ENCODE measurements around the gene GNA14. TPM values are rescaled to one million over a fixed set of nuclear protein-coding genes. Genes with fewer than 3 reads are reported as not detected.

GNA14 gene
- total RNA-seq, 1 experiment from 2014 or later: 0.15 TPM

- CTCF ChIA-PET: no interaction called here
- Histone ChIP-seq H3K27ac (ENCODE audit: low read length) (no peak overlapping the region), H3K4me1 (ENCODE audit: control insufficient read depth, insufficient read depth, low read length) (no peaks in the 10 kb centered on the region), H3K4me3 (ENCODE audit: low read depth in 2 of 2, low read length in 2 of 2) (no peak overlapping the region), H3K36me3 (ENCODE audit: control insufficient read depth, insufficient read depth, low read length) (no peaks in the 10 kb centered on the region), H3K9me3 (ENCODE audit: control insufficient read depth, insufficient read depth, low read depth, low read length) (no peaks in the 10 kb centered on the region), H3K27me3 (ENCODE audit: control insufficient read depth, insufficient read depth, low read length) (no peaks in the 10 kb centered on the region)
- in situ Hi-C loops (cut with HindIII; ENCODE audit: low pct_unique_long_range_greater_than_20kb, low sequenced_read_pairs): no loop called here
- no TSS peak for BruUV-seq (replicated peaks)
- no peak for TF ChIP-seq SIN3A (IDR thresholded peaks at IDR 0.05; ENCODE audit: borderline replicate concordance, insufficient read depth, low read depth, low read length)
- no peak for TF ChIP-seq REST (IDR thresholded peaks at IDR 0.05; ENCODE audit: insufficient read depth in 1 of 2, low read depth in 2 of 2, low read length in 1 of 2)
- no peak for TF ChIP-seq POLR2AphosphoS5 (IDR thresholded peaks at IDR 0.05; ENCODE audit: low read depth, low read length)
- TF ChIP-seq CTCF (IDR thresholded peaks at IDR 0.05): no peak
- no peak for TF ChIP-seq TCF7L2 (IDR thresholded peaks at IDR 0.05; ENCODE audit: low read depth, low read length)
- ATAC-seq (no peak), DNase-seq (ENCODE audit: low read depth, low spot score) (no peak)
- POLR2A ChIA-PET: no interaction called here
- intact Hi-C loops (cut with micrococcal nuclease; ENCODE audit: unreplicated experiment): no loop called here
Measured at GRCh38 chr9:77426712-77427111, 221.4 kb downstream of the GNA14 start.

DNA sequence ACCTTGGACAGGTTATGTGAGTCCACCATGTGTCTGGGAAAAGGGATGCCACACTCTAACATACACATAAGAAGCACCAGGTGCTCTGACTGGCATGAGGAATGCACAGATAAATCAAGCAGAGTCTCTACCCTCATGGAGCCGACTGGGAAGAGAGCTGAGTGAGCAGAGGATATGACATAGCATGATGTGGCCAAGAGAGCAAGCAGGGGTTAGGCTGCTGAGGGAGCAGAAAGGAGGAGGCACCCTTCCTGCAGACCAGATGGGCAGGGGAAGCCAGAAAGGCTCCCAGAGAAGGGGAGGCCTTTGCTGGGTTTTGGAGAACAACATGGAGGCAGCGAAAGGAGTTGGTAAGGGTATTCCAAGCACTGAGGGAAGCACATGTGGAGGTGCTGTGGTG lies 223.1 kb downstream of the GNA14 start:
- no peaks in the 10 kb centered on the region for H3K4me1 ChIP-seq (ENCODE audit: control insufficient read depth, insufficient read depth, low read length)
- POLR2A ChIA-PET: no interaction called here
- no peak for DNase-seq (ENCODE audit: low read depth, low spot score)
- in situ Hi-C loops (cut with HindIII; ENCODE audit: low pct_unique_long_range_greater_than_20kb, low sequenced_read_pairs) (no loop called here), intact Hi-C loops (cut with micrococcal nuclease; ENCODE audit: unreplicated experiment) (no loop called here)
- H3K9me3 ChIP-seq (ENCODE audit: control insufficient read depth, insufficient read depth, low read depth, low read length): no peaks in the 10 kb centered on the region
- no peak overlapping the region for H3K27ac ChIP-seq (ENCODE audit: low read length)
- H3K27me3 ChIP-seq (ENCODE audit: control insufficient read depth, insufficient read depth, low read length): no peaks in the 10 kb centered on the region
- no peak for TF ChIP-seq SIN3A (IDR thresholded peaks at IDR 0.05; ENCODE audit: borderline replicate concordance, insufficient read depth, low read depth, low read length)
- no peak for TF ChIP-seq TCF7L2 (IDR thresholded peaks at IDR 0.05; ENCODE audit: low read depth, low read length)
- TF ChIP-seq CTCF (IDR thresholded peaks at IDR 0.05): no peak
- no peak for TF ChIP-seq REST (IDR thresholded peaks at IDR 0.05; ENCODE audit: insufficient read depth in 1 of 2, low read depth in 2 of 2, low read length in 1 of 2)
- no peak for ATAC-seq
- CTCF ChIA-PET: no interaction called here
- no TSS peak for BruUV-seq (replicated peaks)
- no peak overlapping the region for H3K4me3 ChIP-seq (ENCODE audit: low read depth in 2 of 2, low read length in 2 of 2)
- no peaks in the 10 kb centered on the region for H3K36me3 ChIP-seq (ENCODE audit: control insufficient read depth, insufficient read depth, low read length)

Data from Panc1 (cell line).